KMS-11 (cell line): ENCODE data around the gene GRIK5.

Experiments used
- H2AFZ ChIP-seq: fragments of 200-600 bp; sonication (generic); 2 replicates; pipeline ENCODE4 v1.6.1; 2016; ENCODE audit warnings: antibody characterized with exemption, mixed run types, low read depth
- H3K27ac ChIP-seq: fragments of 200-600 bp; sonication (generic); 2 replicates; pipeline ENCODE4 v1.6.1; 2016; ENCODE audit warnings: mild to moderate bottlenecking, mixed run types
- H3K27me3 ChIP-seq: fragments of 200-600 bp; sonication (generic); 2 replicates; pipeline ENCODE4 v1.6.1; 2017; ENCODE audit warnings: mild to moderate bottlenecking, low read depth, mixed run types, moderate library complexity; ENCODE audit not compliant: insufficient read depth
- H3K36me3 ChIP-seq: fragments of 200-600 bp; sonication (generic); 2 replicates; pipeline ENCODE4 v1.6.1; 2017; ENCODE audit warnings: mild to moderate bottlenecking, mixed run types; ENCODE audit not compliant: insufficient read depth
- H3K4me1 ChIP-seq: fragments of 200-600 bp; sonication (generic); 2 replicates; pipeline ENCODE4 v1.6.1; 2016; ENCODE audit warnings: mild to moderate bottlenecking, low read depth, mixed run types; ENCODE audit not compliant: poor library complexity, severe bottlenecking
- H3K4me2 ChIP-seq: fragments of 200-600 bp; sonication (generic); 2 replicates; pipeline ENCODE4 v1.7.0; 2016; ENCODE audit warnings: mild to moderate bottlenecking, mixed run types
- H3K4me3 ChIP-seq: fragments of 200-600 bp; sonication (generic); IDR thresholded peaks from 2 replicates; pipeline ENCODE4 v1.6.1; 2017; ENCODE audit warnings: low read depth, low read length, mixed read lengths; ENCODE audit not compliant: insufficient read depth
- H3K79me2 ChIP-seq: fragments of 200-600 bp; sonication (generic); 2 replicates; pipeline ENCODE4 v1.6.1; 2016; ENCODE audit warnings: low read depth, mixed run types; ENCODE audit not compliant: insufficient read depth
- H3K9ac ChIP-seq: fragments of 200-600 bp; sonication (generic); 2 replicates; pipeline ENCODE4 v1.6.1; 2016; ENCODE audit warnings: mild to moderate bottlenecking, mixed run types
- H4K20me1 ChIP-seq: fragments of 200-600 bp; sonication (generic); 2 replicates; pipeline ENCODE4 v1.6.1; 2016; ENCODE audit warnings: mild to moderate bottlenecking, mixed run types; ENCODE audit not compliant: insufficient read depth
- CTCF ChIP-seq: fragments of 200-600 bp; sonication (generic); conservative IDR thresholded peaks from 2 replicates; pipeline ENCODE4 v1.6.1; 2017; ENCODE audit warnings: low read depth, mild to moderate bottlenecking, antibody characterized with exemption, low read length, moderate library complexity, mixed read lengths

Gene GRIK5

GRCh38 chr19:42093926-42094325, 23.9 kb upstream of the GRIK5 start:
- Histone ChIP-seq H3K4me2 (no peak overlapping the region), H2AFZ (0 out of 2 replicates have a peak overlapping the region, but pooled peaks have one; percentile 4), H3K4me1 (peaks cover 24% of the 10 kb centered on the region), H3K79me2 (no peaks in the 10 kb centered on the region), H3K27me3 (peaks cover 15% of the 10 kb centered on the region; the same call in 1 of the 2 replicates), H4K20me1 (no peaks in the 10 kb centered on the region), H3K36me3 (no peaks in the 10 kb centered on the region), H3K4me3 (no peak overlapping the region), H3K27ac (no peak overlapping the region), H3K9ac (no peak overlapping the region)
- no peak for TF ChIP-seq CTCF

- no peaks in the 10 kb centered on the region for H4K20me1 ChIP-seq
- H3K4me1 ChIP-seq = peaks cover 24% of the 10 kb centered on the region
- no peaks in the 10 kb centered on the region for H3K36me3 ChIP-seq
- H3K79me2 ChIP-seq = no peaks in the 10 kb centered on the region
- 0 out of 2 replicates have a peak overlapping the region, but pooled peaks have one; percentile 4 for H2AFZ ChIP-seq
- H3K4me2 ChIP-seq = no peak overlapping the region
- peaks cover 14% of the 10 kb centered on the region; the same call in 1 of the 2 replicates for H3K27me3 ChIP-seq
- no peak overlapping the region for H3K4me3 ChIP-seq
- no peak overlapping the region for H3K27ac ChIP-seq
- H3K9ac ChIP-seq = no peak overlapping the region
- no peak for TF ChIP-seq CTCF
Observed at GRCh38 chr19:42093505-42093904, 23.5 kb upstream of the GRIK5 start.

- Histone ChIP-seq H3K27me3 (peaks cover 8% of the 10 kb centered on the region; the same call in 1 of the 2 replicates), H3K4me2 (no peak overlapping the region), H3K27ac (no peak overlapping the region)
Observed at GRCh38 chr19:42092350-42092749, 22.3 kb upstream of the GRIK5 start.

GRCh38 chr19:42091742-42092141, 21.7 kb upstream of the GRIK5 start:
- H3K27me3 ChIP-seq = peaks cover 8% of the 10 kb centered on the region; the same call in 1 of the 2 replicates
- no peaks in the 10 kb centered on the region for H3K79me2 ChIP-seq
- H3K36me3 ChIP-seq = no peaks in the 10 kb centered on the region
- TF ChIP-seq CTCF = no peak
- peaks cover 24% of the 10 kb centered on the region for H3K4me1 ChIP-seq
- no peak overlapping the region for H3K27ac ChIP-seq
- no peak overlapping the region for H3K9ac ChIP-seq
- no peak overlapping the region for H3K4me2 ChIP-seq
- no peak overlapping the region for H2AFZ ChIP-seq
- no peak overlapping the region for H3K4me3 ChIP-seq
- H4K20me1 ChIP-seq = no peaks in the 10 kb centered on the region

More at GRCh38 chr19:42092350-42092749, 22.3 kb upstream of the GRIK5 start:
- peak; percentile 74 for TF ChIP-seq CTCF
- Histone ChIP-seq H3K9ac (no peak overlapping the region), H3K79me2 (no peaks in the 10 kb centered on the region), H3K4me3 (no peak overlapping the region), H4K20me1 (no peaks in the 10 kb centered on the region), H3K4me1 (peaks cover 24% of the 10 kb centered on the region), H3K36me3 (no peaks in the 10 kb centered on the region), H2AFZ (no peak overlapping the region)
